Uterus (tissue), 2 donors: ENCODE results near the gene TRA2B.

Experiments used
- CTCF ChIP-seq, 4 experiments: fragments of 200-600 bp in 2 of 4; fragments of 450-650 bp in 2 of 4; sonication (generic) in 2 of 4; IDR thresholded peaks; one replicate each; pipeline ENCODE4 v1.5.1; 2016 to 2019; ENCODE audit warnings: antibody characterized with exemption in 4 of 4, mild to moderate bottlenecking in 2 of 4, moderate library complexity in 1 of 4
- POLR2A ChIP-seq, 2 donors: fragments of 450-650 bp; IDR thresholded peaks; one replicate each; pipeline ENCODE4 v1.6.1; 2016; ENCODE audit warnings: antibody characterized with exemption in 2 of 2, mild to moderate bottlenecking in 1 of 2, moderate library complexity in 1 of 2

DNA sequence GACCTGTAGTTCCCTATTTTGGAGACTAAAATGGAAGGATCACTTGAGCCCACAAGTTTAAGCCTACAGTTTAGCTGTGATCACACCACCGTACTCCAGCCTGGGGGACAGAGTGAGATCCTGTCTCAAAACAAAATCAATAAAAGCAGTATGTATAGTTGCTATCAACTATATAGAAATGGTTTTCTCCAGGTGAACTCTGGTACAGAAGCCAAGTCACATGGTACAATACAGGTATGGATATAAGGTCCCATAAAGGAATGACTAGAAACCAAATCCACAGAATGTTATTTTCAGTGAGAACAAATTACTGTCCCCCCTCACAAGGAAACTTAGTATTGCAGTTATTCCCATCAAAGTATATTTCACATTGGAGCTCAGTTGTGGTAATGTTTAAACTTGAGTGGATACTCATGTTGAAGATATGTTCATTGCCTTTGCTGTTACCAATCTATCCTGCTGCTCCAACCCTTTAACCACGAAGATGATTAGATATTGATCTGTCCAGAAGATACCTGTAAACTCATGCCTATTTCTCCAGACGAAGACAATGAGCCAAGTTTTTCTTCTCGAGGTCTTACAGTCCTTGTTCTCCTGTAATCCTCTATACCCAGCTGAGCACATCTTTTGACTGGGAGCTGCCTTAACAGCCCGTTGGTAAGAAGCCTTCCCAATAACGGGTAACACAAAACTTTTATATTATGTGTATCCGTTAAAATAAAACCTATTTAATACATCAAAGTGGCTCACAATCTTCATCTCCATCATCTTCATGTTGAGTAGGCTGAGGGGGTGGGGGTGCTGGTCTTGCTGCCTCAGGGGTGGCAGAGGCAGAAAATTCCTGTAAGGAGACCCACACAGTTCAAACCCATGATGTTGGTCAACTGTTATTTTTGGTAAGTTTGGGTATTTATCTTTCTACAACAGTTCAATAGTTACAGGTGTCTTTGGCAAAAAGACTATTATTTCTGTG is 24.6 kb downstream of the TRA2B start:
- TF ChIP-seq POLR2A (IDR thresholded peaks at IDR 0.05) (no peak), CTCF (IDR thresholded peaks at IDR 0.05) (no peak)
